ENCODE measurements around the gene C16orf78.

The C16orf78 gene

GRCh38 chr16:49348408-49349176 is 25.0 kb upstream of the C16orf78 start:
- DNase-seq (ENCODE audit: insufficient read length, low spot score) (no peak), FAIRE-seq (no peak)
- TF ChIP-seq, protein P1, sequence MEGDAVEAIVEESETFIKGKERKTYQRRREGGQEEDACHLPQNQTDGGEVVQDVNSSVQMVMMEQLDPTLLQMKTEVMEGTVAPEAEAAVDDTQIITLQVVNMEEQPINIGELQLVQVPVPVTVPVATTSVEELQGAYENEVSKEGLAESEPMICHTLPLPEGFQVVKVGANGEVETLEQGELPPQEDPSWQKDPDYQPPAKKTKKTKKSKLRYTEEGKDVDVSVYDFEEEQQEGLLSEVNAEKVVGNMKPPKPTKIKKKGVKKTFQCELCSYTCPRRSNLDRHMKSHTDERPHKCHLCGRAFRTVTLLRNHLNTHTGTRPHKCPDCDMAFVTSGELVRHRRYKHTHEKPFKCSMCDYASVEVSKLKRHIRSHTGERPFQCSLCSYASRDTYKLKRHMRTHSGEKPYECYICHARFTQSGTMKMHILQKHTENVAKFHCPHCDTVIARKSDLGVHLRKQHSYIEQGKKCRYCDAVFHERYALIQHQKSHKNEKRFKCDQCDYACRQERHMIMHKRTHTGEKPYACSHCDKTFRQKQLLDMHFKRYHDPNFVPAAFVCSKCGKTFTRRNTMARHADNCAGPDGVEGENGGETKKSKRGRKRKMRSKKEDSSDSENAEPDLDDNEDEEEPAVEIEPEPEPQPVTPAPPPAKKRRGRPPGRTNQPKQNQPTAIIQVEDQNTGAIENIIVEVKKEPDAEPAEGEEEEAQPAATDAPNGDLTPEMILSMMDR (IDR thresholded peaks at IDR 0.05; ENCODE audit: insufficient read depth, missing control alignments) = peak; percentile 24

DNA sequence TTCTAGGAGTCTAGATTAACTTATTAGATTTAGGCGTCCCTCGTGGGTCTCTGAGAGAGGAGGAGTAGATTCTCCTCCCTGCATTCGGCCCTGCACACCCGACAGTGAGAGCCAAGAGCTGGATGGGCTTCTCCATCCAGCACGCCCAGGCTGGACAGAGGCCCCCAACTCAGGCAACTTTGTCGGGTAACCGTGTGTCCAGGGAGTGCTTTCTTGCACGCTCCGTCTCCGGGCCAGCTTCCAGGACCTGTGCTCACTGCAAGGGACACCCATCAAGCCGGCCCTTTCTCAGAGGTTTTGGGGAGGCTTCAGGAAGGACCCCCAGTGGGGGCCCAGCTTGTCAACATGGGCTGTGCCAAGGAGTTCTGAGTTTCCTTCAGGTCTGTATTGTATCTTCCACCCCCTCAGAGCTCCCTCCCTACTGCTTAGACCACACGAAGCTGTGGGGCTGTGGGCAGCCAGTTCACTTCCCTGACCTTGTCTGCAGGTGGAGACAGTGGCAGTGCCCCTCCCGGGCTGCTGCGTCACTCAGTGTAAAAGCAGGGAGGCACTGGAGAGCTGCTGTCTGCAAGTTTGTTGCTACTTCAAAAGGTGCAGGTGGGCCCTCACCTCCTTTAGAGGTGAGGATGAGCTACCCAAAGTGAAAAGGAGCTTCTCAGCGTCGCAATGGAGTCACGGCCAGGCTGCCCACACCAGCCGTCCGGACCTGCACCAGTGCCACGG is 24.0 kb upstream of the C16orf78 start:
- TF ChIP-seq, protein P1 (IDR thresholded peaks at IDR 0.05; ENCODE audit: insufficient read depth, missing control alignments) = no peak
- no peak for DNase-seq (ENCODE audit: insufficient read length, low spot score)
- no peak for FAIRE-seq

GRCh38 chr16:49350265-49351095 is 23.1 kb upstream of the C16orf78 start:
- TF ChIP-seq, protein P1 (IDR thresholded peaks at IDR 0.05; ENCODE audit: insufficient read depth, missing control alignments) = peak; percentile 89
- DNase-seq (ENCODE audit: insufficient read length, low spot score) (peak; percentile 33), FAIRE-seq (no peak)

GRCh38 chr16:49351096-49351487 is 22.5 kb upstream of the C16orf78 start:
- no peak for FAIRE-seq
- TF ChIP-seq, protein P1 (IDR thresholded peaks at IDR 0.05; ENCODE audit: insufficient read depth, missing control alignments) = no peak
- DNase-seq (ENCODE audit: insufficient read length, low spot score) = no peak

GRCh38 chr16:49352892-49353291 is 20.7 kb upstream of the C16orf78 start:
- FAIRE-seq (no peak), DNase-seq (ENCODE audit: insufficient read length, low spot score) (no peak)
- TF ChIP-seq, protein P1 (IDR thresholded peaks at IDR 0.05; ENCODE audit: insufficient read depth, missing control alignments) = no peak

DNA sequence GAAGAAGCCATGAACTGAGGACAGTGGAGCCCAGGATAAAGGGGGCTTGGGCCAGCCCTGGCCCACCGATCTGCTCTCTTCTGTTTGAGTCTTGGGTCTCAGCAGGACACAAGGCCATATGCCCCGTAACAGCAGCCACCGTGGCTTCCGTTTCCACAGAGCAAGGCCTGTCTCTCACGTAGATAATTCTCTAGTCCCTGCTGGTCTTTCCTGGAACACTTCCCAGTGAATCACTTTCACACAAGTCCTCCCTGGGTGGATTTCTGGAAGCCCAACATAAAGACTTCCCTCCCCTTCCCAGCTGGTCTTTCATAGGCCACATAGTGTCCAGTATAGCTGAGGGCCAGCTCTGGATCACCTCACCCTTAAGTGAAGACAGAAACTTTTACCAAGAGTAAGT is 19.9 kb upstream of the C16orf78 start:
- DNase-seq (ENCODE audit: insufficient read length, low spot score) (no peak), FAIRE-seq (no peak)
- TF ChIP-seq, protein P1 (IDR thresholded peaks at IDR 0.05; ENCODE audit: insufficient read depth, missing control alignments) = no peak
